ENCODE data around the gene ZNF318.
"Not testable (repeated sequence)": the region's sequence is repeated elsewhere in the genome, so short reads cannot be mapped to it uniquely, and the experiment has no call there.

ZNF318 gene

GRCh38 chr6:43393602-43394001 lies 24.2 kb upstream of the ZNF318 start:
- Histone ChIP-seq H3K27me3 (replicated peaks; ENCODE audit: insufficient read depth, low read length) (no peaks in the 10 kb centered on the region), H3K4me3 (ENCODE audit: low read length) (no peak overlapping the region), H3K9me3 (replicated peaks; ENCODE audit: insufficient read depth, low read length) (no peaks in the 10 kb centered on the region), H4K20me1 (ENCODE audit: insufficient read depth, low read length) (no peaks in the 10 kb centered on the region), H2AFZ (ENCODE audit: low read length) (0 out of 2 replicates have a peak overlapping the region, but pooled peaks have one; percentile 27), H3K36me3 (replicated peaks; ENCODE audit: insufficient read depth, low read length) (no peaks in the 10 kb centered on the region), H3K27ac (ENCODE audit: low read length) (no peak overlapping the region), H3F3A (ENCODE audit: insufficient read depth, low read length) (no peaks in the 10 kb centered on the region), H3K79me2 (ENCODE audit: low read length) (no peaks in the 10 kb centered on the region), H3K9me2 (replicated peaks; ENCODE audit: insufficient read depth, low read length) (no peaks in the 10 kb centered on the region), H3K4me1 (ENCODE audit: low read length) (no peaks in the 10 kb centered on the region), H3K9ac (ENCODE audit: low read length) (no peak overlapping the region), H3K4me2 (ENCODE audit: low read depth, low read length) (no peak overlapping the region)
- TF ChIP-seq EZH2 (optimal IDR thresholded peaks at IDR 0.05; ENCODE audit: low read depth, low read length): no peak
- no peak for TF ChIP-seq EZH2phosphoT487 (IDR thresholded peaks at IDR 0.05; ENCODE audit: low read length)
- no peak for TF ChIP-seq CTCF (IDR thresholded peaks at IDR 0.05; ENCODE audit: low read length)
- no peak for DNase-seq

- H3K4me2 ChIP-seq (ENCODE audit: low read depth, low read length); H3K27me3 ChIP-seq (replicated peaks; ENCODE audit: insufficient read depth, low read length); H3K4me1 ChIP-seq (ENCODE audit: low read length); H3K9ac ChIP-seq (ENCODE audit: low read length); H3F3A ChIP-seq (ENCODE audit: insufficient read depth, low read length); DNase-seq; H3K9me2 ChIP-seq (replicated peaks; ENCODE audit: insufficient read depth, low read length); H3K36me3 ChIP-seq (replicated peaks; ENCODE audit: insufficient read depth, low read length); H3K9me3 ChIP-seq (replicated peaks; ENCODE audit: insufficient read depth, low read length); H4K20me1 ChIP-seq (ENCODE audit: insufficient read depth, low read length); H3K79me2 ChIP-seq (ENCODE audit: low read length); H3K4me3 ChIP-seq (ENCODE audit: low read length); H3K27ac ChIP-seq (ENCODE audit: low read length): not testable (repeated sequence)
- 0 out of 2 replicates have a peak overlapping the region, but pooled peaks have one; percentile 27 for H2AFZ ChIP-seq (ENCODE audit: low read length)
Measured at GRCh38 chr6:43393133-43393532, 23.7 kb upstream of the ZNF318 start.

- H3K27ac ChIP-seq (ENCODE audit: low read length): no peak overlapping the region
- no peaks in the 10 kb centered on the region for H3F3A ChIP-seq (ENCODE audit: insufficient read depth, low read length)
- H3K79me2 ChIP-seq (ENCODE audit: low read length): no peaks in the 10 kb centered on the region
- no peak overlapping the region for H3K9ac ChIP-seq (ENCODE audit: low read length)
- no peaks in the 10 kb centered on the region for H4K20me1 ChIP-seq (ENCODE audit: insufficient read depth, low read length)
- no peak for DNase-seq
- H3K27me3 ChIP-seq (replicated peaks; ENCODE audit: insufficient read depth, low read length): no peaks in the 10 kb centered on the region
- no peaks in the 10 kb centered on the region for H3K9me3 ChIP-seq (replicated peaks; ENCODE audit: insufficient read depth, low read length)
- no peak for TF ChIP-seq EZH2 (optimal IDR thresholded peaks at IDR 0.05; ENCODE audit: low read depth, low read length)
- TF ChIP-seq CTCF (IDR thresholded peaks at IDR 0.05; ENCODE audit: low read length): no peak
- TF ChIP-seq EZH2phosphoT487 (IDR thresholded peaks at IDR 0.05; ENCODE audit: low read length): no peak
- no peak overlapping the region for H3K4me2 ChIP-seq (ENCODE audit: low read depth, low read length)
- no peaks in the 10 kb centered on the region for H3K9me2 ChIP-seq (replicated peaks; ENCODE audit: insufficient read depth, low read length)
- no peaks in the 10 kb centered on the region for H3K36me3 ChIP-seq (replicated peaks; ENCODE audit: insufficient read depth, low read length)
- H2AFZ ChIP-seq (ENCODE audit: low read length): no peak overlapping the region
- no peak overlapping the region for H3K4me3 ChIP-seq (ENCODE audit: low read length)
- no peaks in the 10 kb centered on the region for H3K4me1 ChIP-seq (ENCODE audit: low read length)
Measured at GRCh38 chr6:43391440-43392031, 22.1 kb upstream of the ZNF318 start.

GRCh38 chr6:43390753-43391439 lies 21.4 kb upstream of the ZNF318 start:
- H3K79me2 ChIP-seq (ENCODE audit: low read length); H3K9ac ChIP-seq (ENCODE audit: low read length); DNase-seq; H3K27me3 ChIP-seq (replicated peaks; ENCODE audit: insufficient read depth, low read length); H3F3A ChIP-seq (ENCODE audit: insufficient read depth, low read length); H3K4me2 ChIP-seq (ENCODE audit: low read depth, low read length); H4K20me1 ChIP-seq (ENCODE audit: insufficient read depth, low read length); H3K27ac ChIP-seq (ENCODE audit: low read length); H2AFZ ChIP-seq (ENCODE audit: low read length); H3K9me2 ChIP-seq (replicated peaks; ENCODE audit: insufficient read depth, low read length); H3K36me3 ChIP-seq (replicated peaks; ENCODE audit: insufficient read depth, low read length); H3K4me3 ChIP-seq (ENCODE audit: low read length); H3K4me1 ChIP-seq (ENCODE audit: low read length); H3K9me3 ChIP-seq (replicated peaks; ENCODE audit: insufficient read depth, low read length): not testable (repeated sequence)

All from MM.1S (cell line).